Measurements from ENCODE around the gene CUBN.

- no peak for TF ChIP-seq POLR2A (IDR thresholded peaks at IDR 0.05)
- no peak for TF ChIP-seq CTCF (IDR thresholded peaks at IDR 0.05)
Observed at GRCh38 chr10:16923726-16924125, 205.9 kb downstream of the CUBN start.
